Cardiac muscle cell (in vitro differentiated cells and primary cell): ENCODE measurements around the gene TOR4A. TPM values are rescaled to one million over a fixed set of nuclear protein-coding genes. Genes with fewer than 3 reads are reported as not detected.

Experiments
- DNase-seq, 2 donors: peaks; one replicate each; pipeline versions ENCODE4 v3.0.0 to v3.0.0-alpha.2; 2010 to 2017; ENCODE audit warnings: low read depth in 1 of 2, low spot score in 1 of 2
- H3K27ac ChIP-seq: fragments of 200-600 bp; sonication (generic); 2 replicates; pipeline ENCODE4 v1.5.1; 2016
- H3K27me3 ChIP-seq: fragments of 200-600 bp; sonication (generic); 2 replicates; pipeline ENCODE4 v1.6.0; 2016; ENCODE audit warnings: control low read depth
- H3K36me3 ChIP-seq: fragments of 200-600 bp; sonication (generic); 2 replicates; pipeline ENCODE4 v1.5.1; 2016; ENCODE audit warnings: control low read depth
- H3K4me1 ChIP-seq: fragments of 200-600 bp; sonication (generic); 2 replicates; pipeline ENCODE4 v1.8.1; 2017; ENCODE audit warnings: low read depth, mild to moderate bottlenecking, mixed run types
- H3K4me3 ChIP-seq: fragments of 200-600 bp; sonication (generic); 2 replicates; pipeline ENCODE4 v1.5.1; 2016; ENCODE audit warnings: mild to moderate bottlenecking
- H3K9me3 ChIP-seq: fragments of 200-600 bp; sonication (generic); 2 replicates; pipeline ENCODE4 v1.5.1; 2017; ENCODE audit warnings: low read depth, mild to moderate bottlenecking, control low read depth
- CTCF ChIP-seq: IDR thresholded peaks from 2 replicates; pipeline ENCODE4 v1.5.1; 2012; ENCODE audit warnings: low read depth, mild to moderate bottlenecking, low read length
- polyA plus RNA-seq: library from polyadenylated mRNA; unstranded; fragments of >200 nt; fragmentation: Nextera tagmentation; extraction: Ambion mirVana; gene quantifications from 2 replicates; pipeline ENCODE4 v1.2.1, GENCODE V29; 2016
- total RNA-seq: library from RNA; depleted of rRNA; stranded (reverse); fragments of >200 nt; gene quantifications from 2 replicates; pipeline ENCODE4 v1.2.3, GENCODE V29; 2016

Gene TOR4A
- total and polyA plus RNA-seq, 2 experiments from 2014 or later = 18.5 to 51.4 TPM

GRCh38 chr9:137244486-137245449 lies 32.8 kb upstream of the TOR4A start:
- Histone ChIP-seq H3K27ac (no peak overlapping the region), H3K4me3 (no peak overlapping the region), H3K27me3 (no peaks in the 10 kb centered on the region), H3K9me3 (no peaks in the 10 kb centered on the region), H3K36me3 (peaks cover 12% of the 10 kb centered on the region), H3K4me1 (peaks cover 16% of the 10 kb centered on the region)
- DNase-seq = no peak
- no peak for TF ChIP-seq CTCF

- Histone ChIP-seq H3K36me3 (peaks cover 12% of the 10 kb centered on the region), H3K4me1 (peaks cover 16% of the 10 kb centered on the region), H3K9me3 (no peaks in the 10 kb centered on the region), H3K27ac (no peak overlapping the region), H3K27me3 (no peaks in the 10 kb centered on the region), H3K4me3 (no peak overlapping the region)
- DNase-seq = no peak
- TF ChIP-seq CTCF = no peak
Measured at GRCh38 chr9:137245450-137246421, 31.8 kb upstream of the TOR4A start.

GRCh38 chr9:137247135-137247915 lies 30.2 kb upstream of the TOR4A start:
- Histone ChIP-seq H3K4me1 (peaks cover 15% of the 10 kb centered on the region), H3K4me3 (no peak overlapping the region), H3K27me3 (no peaks in the 10 kb centered on the region), H3K9me3 (no peaks in the 10 kb centered on the region), H3K36me3 (peaks cover 8% of the 10 kb centered on the region), H3K27ac (no peak overlapping the region)
- no peak for TF ChIP-seq CTCF
- no peak for DNase-seq

GRCh38 chr9:137247916-137248175 lies 29.7 kb upstream of the TOR4A start:
- H3K27me3 ChIP-seq = no peaks in the 10 kb centered on the region

More at GRCh38 chr9:137247916-137248175, 29.7 kb upstream of the TOR4A start:
- Histone ChIP-seq H3K27ac (no peak overlapping the region), H3K4me3 (no peak overlapping the region), H3K9me3 (no peaks in the 10 kb centered on the region), H3K36me3 (peaks cover 3% of the 10 kb centered on the region), H3K4me1 (peaks cover 15% of the 10 kb centered on the region)
- TF ChIP-seq CTCF = no peak
- DNase-seq = no peak
